Right atrium auricular region (tissue), 2 donors: Measurements from ENCODE around the gene PRKCA. TPM values are rescaled to one million over a fixed set of nuclear protein-coding genes. Genes with fewer than 3 reads are reported as not detected.

ENCODE experiments used
- DNase-seq: peaks from one replicate; pipeline ENCODE4 v3.0.0-alpha.2; 2019; ENCODE audit warnings: low spot score
- H3K27ac ChIP-seq, 2 donors: fragments of 200-600 bp; sonication (generic); 1 replicate in 1 of 2; 2 replicates in 1 of 2; pipeline ENCODE4 v1.5.1; 2016 to 2019
- H3K27me3 ChIP-seq, 2 donors: fragments of 200-600 bp; sonication (generic); one replicate each; pipeline versions ENCODE4 v1.5.1 to v1.6.0; 2017 to 2019
- H3K36me3 ChIP-seq: fragments of 200-600 bp; sonication (generic); one replicate; pipeline ENCODE4 v1.5.1; 2016
- H3K4me1 ChIP-seq, 2 donors: fragments of 200-600 bp; sonication (generic); one replicate each; pipeline versions ENCODE4 v1.5.1 to v1.6.0; 2017 to 2019
- H3K4me3 ChIP-seq, 2 donors: fragments of 200-600 bp; sonication (generic); 1 replicate in 1 of 2; 2 replicates in 1 of 2; pipeline ENCODE4 v1.5.1; 2017 to 2019; ENCODE audit warnings: mild to moderate bottlenecking in 1 of 2, moderate library complexity in 1 of 2
- H3K9me3 ChIP-seq, 2 donors: fragments of 200-600 bp; sonication (generic); one replicate each; pipeline ENCODE4 v1.5.1; 2019
- CTCF ChIP-seq, 2 donors: fragments of 200-600 bp; sonication (generic); IDR thresholded peaks; one replicate each; pipeline ENCODE4 v1.5.1; 2019; ENCODE audit warnings: antibody characterized with exemption in 2 of 2
- total RNA-seq, 2 donors: library from RNA; depleted of rRNA; stranded (reverse); fragments of >200 nt; gene quantifications; one replicate each; pipeline ENCODE4 v1.1.0, GENCODE V29; 2016

Gene PRKCA
- total RNA-seq, 2 donors from 2014 or later = 6.4 to 6.6 TPM

GRCh38 chr17:66630828-66631472, 328.5 kb downstream of the PRKCA start:
- H3K4me3 ChIP-seq = no peak overlapping the region
- no peaks in the 10 kb centered on the region for H3K9me3 ChIP-seq
- TF ChIP-seq CTCF (IDR thresholded peaks at IDR 0.05) = no peak
- H3K27me3 ChIP-seq = no peaks in the 10 kb centered on the region
- H3K36me3 ChIP-seq = no peaks in the 10 kb centered on the region
- H3K4me1 ChIP-seq = no peaks in the 10 kb centered on the region
- no peak overlapping the region for H3K27ac ChIP-seq
- no peak for DNase-seq

GRCh38 chr17:66632731-66633130, 330.3 kb downstream of the PRKCA start:
- TF ChIP-seq CTCF (IDR thresholded peaks at IDR 0.05) = no peak
- Histone ChIP-seq H3K4me3 (no peak overlapping the region), H3K27me3 (no peaks in the 10 kb centered on the region), H3K27ac (no peak overlapping the region), H3K36me3 (no peaks in the 10 kb centered on the region), H3K9me3 (no peaks in the 10 kb centered on the region), H3K4me1 (no peaks in the 10 kb centered on the region)
- DNase-seq = no peak

- no peak overlapping the region for H3K27ac ChIP-seq
- no peaks in the 10 kb centered on the region for H3K4me1 ChIP-seq
Measured at GRCh38 chr17:66633317-66633965, 331.0 kb downstream of the PRKCA start.

GRCh38 chr17:66634193-66634592, 331.8 kb downstream of the PRKCA start:
- no peak for TF ChIP-seq CTCF (IDR thresholded peaks at IDR 0.05)
- Histone ChIP-seq H3K4me3 (no peak overlapping the region), H3K27ac (no peak overlapping the region), H3K4me1 (no peaks in the 10 kb centered on the region), H3K9me3 (no peaks in the 10 kb centered on the region), H3K27me3 (no peaks in the 10 kb centered on the region), H3K36me3 (no peaks in the 10 kb centered on the region)
- no peak for DNase-seq

More at GRCh38 chr17:66633317-66633965, 331.0 kb downstream of the PRKCA start:
- no peak for DNase-seq
- Histone ChIP-seq H3K36me3 (no peaks in the 10 kb centered on the region), H3K9me3 (no peaks in the 10 kb centered on the region), H3K4me3 (no peak overlapping the region), H3K27me3 (no peaks in the 10 kb centered on the region)
- TF ChIP-seq CTCF (IDR thresholded peaks at IDR 0.05) = no peak

- Histone ChIP-seq H3K9me3 (no peaks in the 10 kb centered on the region), H3K4me3 (no peak overlapping the region), H3K36me3 (no peaks in the 10 kb centered on the region), H3K4me1 (no peaks in the 10 kb centered on the region), H3K27me3 (no peaks in the 10 kb centered on the region), H3K27ac (no peak overlapping the region)
- no peak for DNase-seq
- TF ChIP-seq CTCF (IDR thresholded peaks at IDR 0.05) = no peak
Measured at GRCh38 chr17:66635386-66636045, 333.1 kb downstream of the PRKCA start.
